ENCODE measurements around the gene CXorf65. TPM values are rescaled to one million over a fixed set of nuclear protein-coding genes. Genes with fewer than 3 reads are reported as not detected.

Gene CXorf65
- total RNA-seq, 2 experiments from 2014 or later = 71.9 to 82.3 TPM

- intact Hi-C loops (cut with DNase I, micrococcal nuclease) = no loop called here
- peaks cover 9% of the 10 kb centered on the region for H3K36me3 Mint-ChIP-seq (ENCODE audit: low read depth)
- no peaks in the 10 kb centered on the region for H3K27me3 ChIP-seq (ENCODE audit: control insufficient read depth in 1 of 2, insufficient read depth in 2 of 2, low read length in 2 of 2)
- no peaks in the 10 kb centered on the region for H3K27me3 Mint-ChIP-seq
- DNase-seq = no peak
- H3K27ac Mint-ChIP-seq = no peak overlapping the region
- no peak overlapping the region for H3K4me3 Mint-ChIP-seq
- ATAC-seq (ENCODE audit: poor library complexity) = no peak
- peaks cover 2% of the 10 kb centered on the region for H3K36me3 ChIP-seq (ENCODE audit: insufficient read depth, low read length)
- no peak overlapping the region for H3K27ac ChIP-seq (ENCODE audit: low read depth in 1 of 2, low read length in 2 of 2)
- POLR2A ChIA-PET = no interaction called here
- TF ChIP-seq CTCF (IDR thresholded peaks at IDR 0.05) = no peak
- H3K9me3 ChIP-seq (ENCODE audit: control insufficient read depth in 1 of 2, insufficient read depth in 1 of 2, low read length in 2 of 2) = no peaks in the 10 kb centered on the region
- H3K9me3 Mint-ChIP-seq = no peaks in the 10 kb centered on the region
- peaks cover 4% of the 10 kb centered on the region for H3K4me1 Mint-ChIP-seq (ENCODE audit: low read depth)
- CTCF ChIA-PET = no interaction called here
- peaks cover under 1% of the 10 kb centered on the region for H3K4me1 ChIP-seq (ENCODE audit: insufficient read depth, low read length)
- no peak overlapping the region for H3K4me3 ChIP-seq (ENCODE audit: low read length)
These were observed 44.8 kb upstream of the CXorf65 start for GRCh38 chrX:71151366-71151765.

GRCh38 chrX:71148278-71148663, 41.7 kb upstream of the CXorf65 start:
- intact Hi-C loops (cut with DNase I, micrococcal nuclease) = no loop called here
- no peak for TF ChIP-seq CTCF (IDR thresholded peaks at IDR 0.05)
- peaks cover 4% of the 10 kb centered on the region for H3K36me3 Mint-ChIP-seq (ENCODE audit: low read depth)
- DNase-seq (no peak), ATAC-seq (ENCODE audit: poor library complexity) (no peak)
- Histone ChIP-seq H3K27me3 (ENCODE audit: control insufficient read depth in 1 of 2, insufficient read depth in 2 of 2, low read length in 2 of 2) (no peaks in the 10 kb centered on the region), H3K4me1 (ENCODE audit: insufficient read depth, low read length) (peaks cover 10% of the 10 kb centered on the region), H3K36me3 (ENCODE audit: insufficient read depth, low read length) (no peaks in the 10 kb centered on the region), H3K27ac (ENCODE audit: low read depth in 1 of 2, low read length in 2 of 2) (no peak overlapping the region), H3K4me3 (ENCODE audit: low read length) (no peak overlapping the region), H3K9me3 (ENCODE audit: control insufficient read depth in 1 of 2, insufficient read depth in 1 of 2, low read length in 2 of 2) (no peaks in the 10 kb centered on the region)
- H3K27me3 Mint-ChIP-seq = no peaks in the 10 kb centered on the region
- POLR2A ChIA-PET = interaction anchor here (0.8 kb wide), 1 partner anchor 10 kb away, joined by 3 read pairs; no protein-coding TSS in a partner anchor
- CTCF ChIA-PET = no interaction called here
- no peak overlapping the region for H3K4me3 Mint-ChIP-seq
- no peak overlapping the region for H3K27ac Mint-ChIP-seq
- no peaks in the 10 kb centered on the region for H3K9me3 Mint-ChIP-seq
- H3K4me1 Mint-ChIP-seq (ENCODE audit: low read depth) = peaks cover 13% of the 10 kb centered on the region

GRCh38 chrX:71147496-71148277, 41.1 kb upstream of the CXorf65 start:
- Mint-ChIP-seq H3K27me3 (no peaks in the 10 kb centered on the region), H3K9me3 (no peaks in the 10 kb centered on the region), H3K27ac (no peak overlapping the region), H3K4me1 (ENCODE audit: low read depth) (peaks cover 13% of the 10 kb centered on the region), H3K4me3 (no peak overlapping the region), H3K36me3 (ENCODE audit: low read depth) (peaks cover 4% of the 10 kb centered on the region)
- Histone ChIP-seq H3K36me3 (ENCODE audit: insufficient read depth, low read length) (no peaks in the 10 kb centered on the region), H3K4me1 (ENCODE audit: insufficient read depth, low read length) (peaks cover 10% of the 10 kb centered on the region), H3K27ac (ENCODE audit: low read depth in 1 of 2, low read length in 2 of 2) (no peak overlapping the region), H3K4me3 (ENCODE audit: low read length) (no peak overlapping the region), H3K9me3 (ENCODE audit: control insufficient read depth in 1 of 2, insufficient read depth in 1 of 2, low read length in 2 of 2) (no peaks in the 10 kb centered on the region), H3K27me3 (ENCODE audit: control insufficient read depth in 1 of 2, insufficient read depth in 2 of 2, low read length in 2 of 2) (no peaks in the 10 kb centered on the region)
- intact Hi-C loops (cut with DNase I, micrococcal nuclease) = no loop called here
- CTCF ChIA-PET = no interaction called here
- TF ChIP-seq CTCF (IDR thresholded peaks at IDR 0.05) = no peak
- ATAC-seq (ENCODE audit: poor library complexity) = no peak
- DNase-seq = no peak
- POLR2A ChIA-PET = interaction anchor here (0.8 kb wide), 1 partner anchor 11 kb away, joined by 3 read pairs; no protein-coding TSS in a partner anchor

All from CD4-positive, alpha-beta T cell (primary cell).